GM23248 (cell line): ENCODE data around the gene TIMM23. TPM values are rescaled to one million over a fixed set of nuclear protein-coding genes. Genes with fewer than 3 reads are reported as not detected.
A peak's percentile ranks its signal among the peaks of the same experiment; 100 is the strongest.

Source experiments
- DNase-seq: peaks from one replicate; pipeline ENCODE4 v3.0.0-alpha.2; 2015
- H2AFZ ChIP-seq: fragments of 200-600 bp; sonication (generic); 2 replicates; pipeline ENCODE4 v1.6.1; 2016; ENCODE audit warnings: antibody characterized with exemption
- H3F3A ChIP-seq: fragments of 200-600 bp; sonication (generic); 2 replicates; pipeline ENCODE4 v1.6.1; 2016; ENCODE audit warnings: mild to moderate bottlenecking, antibody characterized with exemption, mixed run types; ENCODE audit not compliant: insufficient read depth
- H3K27ac ChIP-seq: fragments of 200-600 bp; sonication (generic); 2 replicates; pipeline ENCODE4 v1.5.1; 2016; ENCODE audit warnings: mild to moderate bottlenecking
- H3K27me3 ChIP-seq: fragments of 200-600 bp; sonication (generic); replicated peaks from 2 replicates; pipeline ENCODE4 v1.6.1; 2016; ENCODE audit warnings: mild to moderate bottlenecking; ENCODE audit not compliant: insufficient read depth
- H3K36me3 ChIP-seq: fragments of 200-600 bp; sonication (generic); 2 replicates; pipeline ENCODE4 v1.6.1; 2016; ENCODE audit warnings: low read depth, mild to moderate bottlenecking
- H3K4me1 ChIP-seq: fragments of 200-600 bp; sonication (generic); 2 replicates; pipeline ENCODE4 v1.6.1; 2016; ENCODE audit warnings: mild to moderate bottlenecking; ENCODE audit not compliant: insufficient read depth
- H3K4me2 ChIP-seq: fragments of 200-600 bp; sonication (generic); one replicate; pipeline ENCODE4 v1.6.1; 2016; ENCODE audit warnings: mild to moderate bottlenecking; ENCODE audit not compliant: unreplicated experiment
- H3K4me3 ChIP-seq: fragments of 200-600 bp; sonication (generic); 2 replicates; pipeline ENCODE4 v1.5.1; 2016; ENCODE audit warnings: mild to moderate bottlenecking
- H3K79me2 ChIP-seq: fragments of 200-600 bp; sonication (generic); 2 replicates; pipeline ENCODE4 v1.6.1; 2016; ENCODE audit warnings: mild to moderate bottlenecking; ENCODE audit not compliant: insufficient read depth
- H3K9ac ChIP-seq: fragments of 200-600 bp; sonication (generic); 2 replicates; pipeline ENCODE4 v1.6.1; 2016; ENCODE audit warnings: mild to moderate bottlenecking
- H3K9me2 ChIP-seq: fragments of 200-600 bp; sonication (generic); 2 replicates; pipeline ENCODE4 v1.6.1; 2016; ENCODE audit warnings: mixed run types, mild to moderate bottlenecking, moderate library complexity; ENCODE audit not compliant: insufficient read depth
- H3K9me3 ChIP-seq: fragments of 200-600 bp; sonication (generic); one replicate; pipeline ENCODE4 v1.6.1; 2017; ENCODE audit warnings: low read depth
- H4K20me1 ChIP-seq: fragments of 200-600 bp; sonication (generic); 2 replicates; pipeline ENCODE4 v1.6.0; 2016; ENCODE audit not compliant: insufficient read depth
- EZH2 ChIP-seq: fragments of 200-600 bp; sonication (generic); IDR thresholded peaks from 2 replicates; pipeline ENCODE4 v1.6.1; 2018; ENCODE audit warnings: antibody characterized with exemption, mild to moderate bottlenecking; ENCODE audit not compliant: insufficient read depth, poor library complexity, severe bottlenecking
- EZH2phosphoT487 ChIP-seq: fragments of 200-600 bp; sonication (generic); IDR thresholded peaks from 2 replicates; pipeline ENCODE4 v1.6.1; 2018; ENCODE audit warnings: antibody characterized with exemption, moderate library complexity, mild to moderate bottlenecking, low read depth; ENCODE audit not compliant: insufficient read depth
- WGBS, 2 experiments: methylation state at CpG; one replicate each; pipeline ENCODE4 v1.1.6; 2015 to 2017; ENCODE audit warnings: low lambda C conversion rate in 2 of 2, low coverage in 1 of 2; ENCODE audit errors: missing lambda C conversion rate in 2 of 2; 5-methylcytosine and 5-hydroxymethylcytosine counted together
- in situ Hi-C: fragments of 300-500 bp; cut with MboI; formaldehyde crosslinking; loops from 2 replicates; pipeline ENCODE4 v1.15.0; 2020
- polyA plus RNA-seq: library from polyadenylated mRNA; unstranded; fragments of >200 nt; fragmentation: Nextera tagmentation; extraction: Ambion mirVana; gene quantifications from 2 replicates; pipeline ENCODE4 v1.2.1, GENCODE V29; 2016
- total RNA-seq: library from RNA; depleted of rRNA; stranded (reverse); fragments of >200 nt; shearing (Covaris generic); gene quantifications from 2 replicates; pipeline ENCODE4 v1.2.3, GENCODE V29; 2014

Gene TIMM23
- total and polyA plus RNA-seq, 2 experiments from 2014 or later = 104 to 145 TPM

DNA sequence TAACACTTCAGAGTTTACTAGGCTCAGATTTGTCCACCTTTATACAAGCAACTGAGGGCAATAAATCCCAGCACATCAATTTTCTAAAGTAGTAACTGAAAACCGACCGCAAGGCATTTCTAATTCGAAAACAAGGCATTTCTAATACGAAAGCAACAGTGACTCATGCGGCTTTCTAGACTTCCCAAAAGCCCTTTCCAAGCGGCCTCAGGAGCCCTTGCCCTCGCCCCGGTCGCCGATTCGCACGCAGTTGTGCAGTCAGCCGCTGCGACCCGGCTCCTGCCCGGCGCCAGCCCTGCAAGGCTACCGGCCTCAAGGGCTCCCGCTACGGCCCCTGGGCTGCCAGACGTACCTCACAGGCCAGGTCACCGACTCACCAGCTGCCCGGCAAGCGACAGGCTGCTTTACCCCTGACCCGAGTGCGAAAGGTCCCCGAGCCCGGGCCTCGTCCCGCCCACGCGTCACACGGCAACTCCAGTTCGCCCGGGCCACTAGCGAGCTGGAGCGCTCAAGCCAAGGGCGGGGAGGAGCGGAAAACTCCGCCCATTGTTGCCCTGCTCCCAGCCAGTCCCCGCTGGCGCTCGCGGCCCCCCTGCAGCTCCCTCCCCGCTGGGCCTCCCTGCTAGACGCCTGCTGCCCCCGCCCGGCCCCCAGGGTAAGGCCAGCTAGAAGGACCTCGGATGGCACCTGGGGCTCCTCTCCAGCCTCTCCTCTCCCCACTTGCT is 50.9 kb downstream of the TIMM23 start:
- peak overlapping the region; percentile 40; the same call in 1 of the 2 replicates for H2AFZ ChIP-seq
- H3K27ac ChIP-seq = peak overlapping the region; percentile 95
- no peaks in the 10 kb centered on the region for H3K9me2 ChIP-seq
- peak overlapping the region; percentile 85 for H3K9ac ChIP-seq
- no peaks in the 10 kb centered on the region for H3K27me3 ChIP-seq
- peak; percentile 99 for DNase-seq
- H3K4me2 ChIP-seq = peak overlapping the region; percentile 81
- H3K4me3 ChIP-seq = peak overlapping the region; percentile 69
- peaks cover 57% of the 10 kb centered on the region for H3F3A ChIP-seq
- TF ChIP-seq EZH2phosphoT487 (no peak), EZH2 (no peak)
- peaks cover 94% of the 10 kb centered on the region for H3K79me2 ChIP-seq
- peaks cover 86% of the 10 kb centered on the region for H3K4me1 ChIP-seq
- WGBS, 2 experiments = 0 to 1% methylated on average over 32 to 42 of the region's 49 CpGs
- no peaks in the 10 kb centered on the region for H3K9me3 ChIP-seq
- peaks cover 8% of the 10 kb centered on the region for H4K20me1 ChIP-seq
- no peaks in the 10 kb centered on the region for H3K36me3 ChIP-seq
- in situ Hi-C loops = no loop called here

DNA sequence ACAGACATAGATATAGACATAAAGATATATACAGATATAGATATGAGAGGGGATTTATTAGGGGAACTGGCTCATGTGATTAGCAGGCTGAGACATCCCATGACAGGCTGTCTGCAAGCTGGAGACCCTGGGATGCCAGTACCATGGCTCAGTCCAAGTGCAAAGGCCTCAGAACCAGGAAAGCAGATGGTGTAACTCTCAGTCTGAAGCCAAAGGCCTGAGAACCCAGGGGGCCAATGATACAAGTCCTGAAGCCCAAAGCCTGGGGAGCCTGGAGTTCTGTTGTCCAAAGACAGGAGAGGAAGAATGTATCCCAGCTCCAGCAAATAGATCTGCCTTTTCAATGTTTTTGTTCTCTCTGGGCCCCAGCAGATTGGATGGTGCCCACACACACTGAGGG is 52.7 kb downstream of the TIMM23 start:
- Histone ChIP-seq H3K9me3 (no peaks in the 10 kb centered on the region), H3F3A (peaks cover 51% of the 10 kb centered on the region), H3K79me2 (peaks cover 94% of the 10 kb centered on the region), H3K9me2 (no peaks in the 10 kb centered on the region), H3K27ac (peak overlapping the region; percentile 95), H3K4me2 (no peak overlapping the region), H3K4me3 (no peak overlapping the region), H3K4me1 (peaks cover 80% of the 10 kb centered on the region), H3K36me3 (no peaks in the 10 kb centered on the region), H4K20me1 (peaks cover 11% of the 10 kb centered on the region), H3K9ac (peak overlapping the region; percentile 85), H3K27me3 (no peaks in the 10 kb centered on the region), H2AFZ (no peak overlapping the region)
- peak; percentile 28 for DNase-seq
- in situ Hi-C loops = no loop called here
- no peak for TF ChIP-seq EZH2
- no peak for TF ChIP-seq EZH2phosphoT487

DNA sequence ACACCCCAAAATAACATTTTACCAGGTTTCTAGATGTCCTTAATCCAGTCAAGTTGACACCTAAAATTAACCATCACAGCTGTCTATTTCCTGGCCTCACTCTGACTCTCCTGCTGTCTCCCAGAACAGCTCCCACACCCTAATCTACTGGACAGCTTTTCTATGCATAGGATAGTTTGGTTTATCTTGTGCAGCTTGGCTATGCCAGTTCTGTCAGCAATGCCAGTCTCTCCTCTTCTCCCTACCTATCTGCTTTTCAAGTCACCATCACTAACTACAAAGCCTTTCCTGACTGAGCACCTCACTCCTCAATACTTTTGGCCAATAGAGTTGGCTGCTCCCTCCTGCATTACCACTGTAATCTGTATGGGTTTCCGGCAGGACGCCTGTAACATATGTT is 53.1 kb downstream of the TIMM23 start:
- peaks cover 51% of the 10 kb centered on the region for H3F3A ChIP-seq
- no peak overlapping the region for H3K4me3 ChIP-seq
- H3K9me3 ChIP-seq = no peaks in the 10 kb centered on the region
- peak overlapping the region; percentile 85; the same call in 1 of the 2 replicates for H3K9ac ChIP-seq
- peaks cover 11% of the 10 kb centered on the region for H4K20me1 ChIP-seq
- 58% methylated on average over 2 of the region's 2 CpGs for WGBS, 2 experiments
- no peak for TF ChIP-seq EZH2
- no peak for TF ChIP-seq EZH2phosphoT487
- no peaks in the 10 kb centered on the region for H3K36me3 ChIP-seq
- H3K79me2 ChIP-seq = peaks cover 94% of the 10 kb centered on the region
- in situ Hi-C loops = no loop called here
- DNase-seq = no peak
- H2AFZ ChIP-seq = no peak overlapping the region
- H3K9me2 ChIP-seq = no peaks in the 10 kb centered on the region
- H3K4me2 ChIP-seq = no peak overlapping the region
- no peaks in the 10 kb centered on the region for H3K27me3 ChIP-seq
- peak overlapping the region; percentile 95 for H3K27ac ChIP-seq
- peaks cover 76% of the 10 kb centered on the region for H3K4me1 ChIP-seq

DNA sequence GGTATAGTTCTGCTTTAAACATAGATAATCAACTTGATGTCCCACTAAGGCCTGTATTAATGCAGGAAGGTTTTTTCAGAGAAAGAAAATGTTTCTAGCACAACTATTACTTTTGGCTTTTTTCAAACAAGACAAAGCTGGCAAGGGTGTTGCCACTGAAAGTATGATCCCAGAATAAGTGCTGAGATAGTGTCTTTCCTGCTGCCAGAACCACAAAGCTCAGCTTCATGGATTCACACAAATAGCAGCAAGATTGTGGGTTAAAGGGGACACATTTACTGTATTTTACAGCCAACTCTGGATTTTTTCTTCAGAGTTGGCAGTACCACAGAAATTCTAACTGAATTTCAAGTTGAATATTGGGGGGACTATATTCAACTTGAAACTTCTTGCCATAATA is 53.8 kb downstream of the TIMM23 start:
- peaks cover 69% of the 10 kb centered on the region for H3K4me1 ChIP-seq
- H3K27ac ChIP-seq = peak overlapping the region; percentile 8; the same call in 1 of the 2 replicates
- H3K4me2 ChIP-seq = no peak overlapping the region
- H2AFZ ChIP-seq = no peak overlapping the region
- H3K4me3 ChIP-seq = no peak overlapping the region
- DNase-seq = peak; percentile 35
- no peaks in the 10 kb centered on the region for H3K9me2 ChIP-seq
- no peaks in the 10 kb centered on the region for H3K9me3 ChIP-seq
- H3K9ac ChIP-seq = peak overlapping the region; percentile 85; the same call in 1 of the 2 replicates
- H3K27me3 ChIP-seq = no peaks in the 10 kb centered on the region
- in situ Hi-C loops = no loop called here
- peaks cover 11% of the 10 kb centered on the region for H4K20me1 ChIP-seq
- H3K36me3 ChIP-seq = no peaks in the 10 kb centered on the region
- TF ChIP-seq EZH2phosphoT487 = no peak
- TF ChIP-seq EZH2 = no peak
- H3F3A ChIP-seq = peaks cover 51% of the 10 kb centered on the region
- H3K79me2 ChIP-seq = peaks cover 87% of the 10 kb centered on the region
